Neural crest cell (in vitro differentiated cells): ENCODE measurements around the gene RASAL3. TPM values are rescaled to one million over a fixed set of nuclear protein-coding genes. Genes with fewer than 3 reads are reported as not detected.

Source experiments
- DNase-seq: peaks from one replicate; pipeline ENCODE4 v3.0.0; 2021; ENCODE audit warnings: low read depth, mixed read lengths, low spot score
- H3K27ac Mint-ChIP-seq: one replicate; pipeline ENCODE4 v1.8.0; 2021; ENCODE audit warnings: mild to moderate bottlenecking, mixed read lengths; ENCODE audit not compliant: unreplicated experiment
- H3K27me3 Mint-ChIP-seq: 2 replicates; pipeline ENCODE4 v1.8.0; 2021; ENCODE audit warnings: low read depth, mild to moderate bottlenecking, mixed read lengths
- H3K36me3 Mint-ChIP-seq: 2 replicates; pipeline ENCODE4 v1.8.0; 2021; ENCODE audit warnings: low read depth, mild to moderate bottlenecking, mixed read lengths
- H3K4me1 Mint-ChIP-seq: 2 replicates; pipeline ENCODE4 v1.8.0; 2021; ENCODE audit warnings: mixed read lengths
- H3K4me3 Mint-ChIP-seq: one replicate; pipeline ENCODE4 v1.8.0; 2021; ENCODE audit warnings: mild to moderate bottlenecking, mixed read lengths
- H3K9me3 Mint-ChIP-seq: 2 replicates; pipeline ENCODE4 v1.8.0; 2021; ENCODE audit warnings: mixed read lengths
- total RNA-seq: library from RNA; stranded (reverse); gene quantifications from 2 replicates; pipeline ENCODE4 v1.2.1, GENCODE V29; 2021
- TF ChIP-seq, protein P1 (sequence below): fragments of 200-600 bp; sonication (generic); conservative IDR thresholded peaks from 2 replicates; pipeline ENCODE4 v1.5.0; 2021; ENCODE audit warnings: antibody characterized with exemption, mild to moderate bottlenecking

Gene RASAL3
- total RNA-seq, 1 donor from 2014 or later = not detected

GRCh38 chr19:15431396-15432017 lies 32.8 kb downstream of the RASAL3 start:
- no peaks in the 10 kb centered on the region for H3K9me3 Mint-ChIP-seq
- H3K4me1 Mint-ChIP-seq = peaks cover 23% of the 10 kb centered on the region
- no peak for DNase-seq
- TF ChIP-seq, protein P1, sequence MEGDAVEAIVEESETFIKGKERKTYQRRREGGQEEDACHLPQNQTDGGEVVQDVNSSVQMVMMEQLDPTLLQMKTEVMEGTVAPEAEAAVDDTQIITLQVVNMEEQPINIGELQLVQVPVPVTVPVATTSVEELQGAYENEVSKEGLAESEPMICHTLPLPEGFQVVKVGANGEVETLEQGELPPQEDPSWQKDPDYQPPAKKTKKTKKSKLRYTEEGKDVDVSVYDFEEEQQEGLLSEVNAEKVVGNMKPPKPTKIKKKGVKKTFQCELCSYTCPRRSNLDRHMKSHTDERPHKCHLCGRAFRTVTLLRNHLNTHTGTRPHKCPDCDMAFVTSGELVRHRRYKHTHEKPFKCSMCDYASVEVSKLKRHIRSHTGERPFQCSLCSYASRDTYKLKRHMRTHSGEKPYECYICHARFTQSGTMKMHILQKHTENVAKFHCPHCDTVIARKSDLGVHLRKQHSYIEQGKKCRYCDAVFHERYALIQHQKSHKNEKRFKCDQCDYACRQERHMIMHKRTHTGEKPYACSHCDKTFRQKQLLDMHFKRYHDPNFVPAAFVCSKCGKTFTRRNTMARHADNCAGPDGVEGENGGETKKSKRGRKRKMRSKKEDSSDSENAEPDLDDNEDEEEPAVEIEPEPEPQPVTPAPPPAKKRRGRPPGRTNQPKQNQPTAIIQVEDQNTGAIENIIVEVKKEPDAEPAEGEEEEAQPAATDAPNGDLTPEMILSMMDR = no peak
- H3K27ac Mint-ChIP-seq = peak overlapping the region; percentile 99
- peak overlapping the region; percentile 97 for H3K4me3 Mint-ChIP-seq
- no peaks in the 10 kb centered on the region for H3K27me3 Mint-ChIP-seq
- peaks cover 8% of the 10 kb centered on the region for H3K36me3 Mint-ChIP-seq

- DNase-seq = no peak
- no peaks in the 10 kb centered on the region for H3K9me3 Mint-ChIP-seq
- H3K4me3 Mint-ChIP-seq = peak overlapping the region; percentile 97
- H3K36me3 Mint-ChIP-seq = peaks cover 15% of the 10 kb centered on the region
- TF ChIP-seq, protein P1 = no peak
- H3K27ac Mint-ChIP-seq = peak overlapping the region; percentile 84
- H3K4me1 Mint-ChIP-seq = peaks cover 23% of the 10 kb centered on the region
- H3K27me3 Mint-ChIP-seq = no peaks in the 10 kb centered on the region
Measured at GRCh38 chr19:15430526-15431120, 33.7 kb downstream of the RASAL3 start.

- no peak overlapping the region for H3K27ac Mint-ChIP-seq
- H3K9me3 Mint-ChIP-seq = no peaks in the 10 kb centered on the region
- TF ChIP-seq, protein P1 = no peak
- H3K36me3 Mint-ChIP-seq = peaks cover 15% of the 10 kb centered on the region
- DNase-seq = no peak
- H3K27me3 Mint-ChIP-seq = no peaks in the 10 kb centered on the region
- peaks cover 23% of the 10 kb centered on the region for H3K4me1 Mint-ChIP-seq
- H3K4me3 Mint-ChIP-seq = peak overlapping the region; percentile 87
Measured at GRCh38 chr19:15429825-15430467, 34.4 kb downstream of the RASAL3 start.

GRCh38 chr19:15428956-15429824 lies 35.2 kb downstream of the RASAL3 start:
- Mint-ChIP-seq H3K36me3 (peaks cover 15% of the 10 kb centered on the region), H3K27me3 (no peaks in the 10 kb centered on the region), H3K27ac (no peak overlapping the region), H3K9me3 (no peaks in the 10 kb centered on the region), H3K4me1 (peaks cover 23% of the 10 kb centered on the region), H3K4me3 (peak overlapping the region; percentile 71)
- DNase-seq = no peak
- TF ChIP-seq, protein P1 = no peak

DNA sequence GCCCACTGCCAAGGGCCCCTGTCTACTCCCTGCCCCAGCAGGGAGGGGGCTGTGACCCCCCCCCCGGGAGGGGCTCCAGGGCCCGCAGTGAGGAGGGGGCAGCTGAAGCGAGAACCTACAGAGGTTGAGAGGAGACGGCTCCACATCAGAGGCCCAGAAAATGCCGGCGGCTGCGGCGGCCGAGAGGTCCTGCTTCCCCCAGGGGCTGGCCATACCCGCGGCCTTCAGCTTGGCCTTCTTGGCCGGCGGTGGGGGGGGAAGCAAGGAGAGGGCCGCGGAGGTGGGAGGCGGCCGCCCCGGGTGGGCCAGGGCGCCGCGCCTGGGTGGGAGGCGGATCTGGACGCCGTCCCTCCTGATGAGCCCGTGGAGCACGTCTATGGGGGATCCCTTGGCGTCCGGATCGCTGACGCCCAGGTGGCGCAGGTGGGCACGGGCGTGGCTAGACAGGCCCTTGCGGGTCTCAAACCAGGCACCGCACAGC lies 36.3 kb downstream of the RASAL3 start:
- H3K9me3 Mint-ChIP-seq = no peaks in the 10 kb centered on the region
- no peaks in the 10 kb centered on the region for H3K27me3 Mint-ChIP-seq
- TF ChIP-seq, protein P1 = no peak
- peaks cover 18% of the 10 kb centered on the region for H3K36me3 Mint-ChIP-seq
- peak overlapping the region; percentile 57 for H3K4me3 Mint-ChIP-seq
- no peak overlapping the region for H3K27ac Mint-ChIP-seq
- peaks cover 18% of the 10 kb centered on the region for H3K4me1 Mint-ChIP-seq
- no peak for DNase-seq
